ENCODE measurements around the gene SCN11A.

DNA sequence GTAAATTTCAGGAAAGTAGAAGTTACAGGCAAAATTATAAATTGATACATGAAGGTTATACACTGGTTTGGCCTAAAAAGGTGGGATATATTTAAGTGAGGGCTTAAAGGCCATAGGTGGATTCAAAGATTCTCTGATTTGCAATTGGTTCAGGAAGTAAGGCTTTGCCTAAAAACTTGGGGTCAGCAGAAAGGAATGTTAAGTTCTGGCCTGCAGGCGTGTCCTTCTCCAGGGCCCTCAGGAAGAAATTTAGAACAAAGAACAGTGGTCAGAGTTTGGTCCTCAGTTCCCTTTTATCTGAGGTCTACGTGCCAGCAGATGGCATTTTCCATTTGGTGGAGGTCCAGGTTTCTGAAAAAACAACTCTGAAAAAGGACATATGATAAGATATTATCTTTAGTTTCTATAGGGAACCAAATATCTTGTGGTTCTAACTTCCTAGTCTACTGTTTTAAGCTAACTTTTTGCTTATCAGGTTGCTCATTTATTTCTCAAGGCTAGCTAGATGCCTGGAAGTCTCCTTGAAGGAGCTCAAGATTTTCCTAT is 40.5 kb downstream of the SCN11A start:
- TF ChIP-seq FOXM1 (IDR thresholded peaks at IDR 0.05; ENCODE audit: borderline replicate concordance, low read depth): no peak
- no peak for TF ChIP-seq TAF1 (IDR thresholded peaks at IDR 0.05; ENCODE audit: low read depth)
- TF ChIP-seq EP300 (IDR thresholded peaks at IDR 0.05; ENCODE audit: borderline replicate concordance): no peak
- TF ChIP-seq EGR1 (IDR thresholded peaks at IDR 0.05): no peak
- TF ChIP-seq, protein P1, sequence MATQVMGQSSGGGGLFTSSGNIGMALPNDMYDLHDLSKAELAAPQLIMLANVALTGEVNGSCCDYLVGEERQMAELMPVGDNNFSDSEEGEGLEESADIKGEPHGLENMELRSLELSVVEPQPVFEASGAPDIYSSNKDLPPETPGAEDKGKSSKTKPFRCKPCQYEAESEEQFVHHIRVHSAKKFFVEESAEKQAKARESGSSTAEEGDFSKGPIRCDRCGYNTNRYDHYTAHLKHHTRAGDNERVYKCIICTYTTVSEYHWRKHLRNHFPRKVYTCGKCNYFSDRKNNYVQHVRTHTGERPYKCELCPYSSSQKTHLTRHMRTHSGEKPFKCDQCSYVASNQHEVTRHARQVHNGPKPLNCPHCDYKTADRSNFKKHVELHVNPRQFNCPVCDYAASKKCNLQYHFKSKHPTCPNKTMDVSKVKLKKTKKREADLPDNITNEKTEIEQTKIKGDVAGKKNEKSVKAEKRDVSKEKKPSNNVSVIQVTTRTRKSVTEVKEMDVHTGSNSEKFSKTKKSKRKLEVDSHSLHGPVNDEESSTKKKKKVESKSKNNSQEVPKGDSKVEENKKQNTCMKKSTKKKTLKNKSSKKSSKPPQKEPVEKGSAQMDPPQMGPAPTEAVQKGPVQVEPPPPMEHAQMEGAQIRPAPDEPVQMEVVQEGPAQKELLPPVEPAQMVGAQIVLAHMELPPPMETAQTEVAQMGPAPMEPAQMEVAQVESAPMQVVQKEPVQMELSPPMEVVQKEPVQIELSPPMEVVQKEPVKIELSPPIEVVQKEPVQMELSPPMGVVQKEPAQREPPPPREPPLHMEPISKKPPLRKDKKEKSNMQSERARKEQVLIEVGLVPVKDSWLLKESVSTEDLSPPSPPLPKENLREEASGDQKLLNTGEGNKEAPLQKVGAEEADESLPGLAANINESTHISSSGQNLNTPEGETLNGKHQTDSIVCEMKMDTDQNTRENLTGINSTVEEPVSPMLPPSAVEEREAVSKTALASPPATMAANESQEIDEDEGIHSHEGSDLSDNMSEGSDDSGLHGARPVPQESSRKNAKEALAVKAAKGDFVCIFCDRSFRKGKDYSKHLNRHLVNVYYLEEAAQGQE (IDR thresholded peaks at IDR 0.05; ENCODE audit: low read depth): no peak
- no peak for TF ChIP-seq YY1 (IDR thresholded peaks at IDR 0.05; ENCODE audit: low read depth)
- TF ChIP-seq RAD21 (IDR thresholded peaks at IDR 0.05; ENCODE audit: low read depth): no peak
- TF ChIP-seq, protein P2, sequence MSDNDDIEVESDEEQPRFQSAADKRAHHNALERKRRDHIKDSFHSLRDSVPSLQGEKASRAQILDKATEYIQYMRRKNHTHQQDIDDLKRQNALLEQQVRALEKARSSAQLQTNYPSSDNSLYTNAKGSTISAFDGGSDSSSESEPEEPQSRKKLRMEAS (IDR thresholded peaks at IDR 0.05): no peak
- TF ChIP-seq TCF12 (IDR thresholded peaks at IDR 0.05; ENCODE audit: low read depth): no peak
- no peak for TF ChIP-seq NFIC (IDR thresholded peaks at IDR 0.05)
- no peak for TF ChIP-seq CREB1 (IDR thresholded peaks at IDR 0.05; ENCODE audit: low read depth)
- TF ChIP-seq ZBTB7A (IDR thresholded peaks at IDR 0.05; ENCODE audit: low read depth): no peak
- no peak for TF ChIP-seq CEBPB (IDR thresholded peaks at IDR 0.05)
